SK-N-MC (cell line): ENCODE measurements around the gene VSTM2B.

ENCODE experiments used
- EZH2 ChIP-seq: fragments of 200-600 bp; sonication (generic); IDR thresholded peaks from one replicate; pipeline ENCODE4 v1.6.1; 2017; ENCODE audit warnings: antibody characterized with exemption
- FOXP2 ChIP-seq: optimal IDR thresholded peaks from 2 replicates; pipeline ENCODE3; 2011; ENCODE audit warnings: mild to moderate bottlenecking, moderate library complexity; ENCODE audit not compliant: insufficient read depth; ENCODE audit errors: extremely low read length, control extremely low read depth
- POLR2AphosphoS5 ChIP-seq: IDR thresholded peaks from 2 replicates; pipeline ENCODE4 v1.6.1; 2012; ENCODE audit warnings: mild to moderate bottlenecking, low read depth, low read length, borderline replicate concordance

GRCh38 chr19:29509456-29509855 is 16.3 kb upstream of the VSTM2B start:
- TF ChIP-seq EZH2 (no peak), POLR2AphosphoS5 (no peak), FOXP2 (no peak)
